B cell (primary cell): ENCODE data around the gene ZNF506. TPM values are rescaled to one million over a fixed set of nuclear protein-coding genes. Genes with fewer than 3 reads are reported as not detected.

Experiments used
- ATAC-seq: fragments of 200-7000 bp; cut with Tn5 transposase; one replicate; pipeline ENCODE4 v1.10.0; 2021; ENCODE audit warnings: low read depth, mild to moderate bottlenecking, moderate number of reproducible peaks, moderate library complexity
- CTCF ChIA-PET: fragments of 350-600 bp; sonication (Branson Sonifier 250); formaldehyde crosslinking; loops from one replicate; lab custom pipeline; 2021; ENCODE audit warnings: antibody characterized with exemption, inconsistent platforms; lab: Charles Lee
- POLR2A ChIA-PET: fragments of 350-600 bp; sonication (Branson Sonifier 250); formaldehyde crosslinking; loops from one replicate; lab custom pipeline; 2021; ENCODE audit warnings: antibody characterized with exemption; lab: Charles Lee
- DNase-seq: peaks from one replicate; pipeline ENCODE4 v3.0.0; 2013
- H2AFZ ChIP-seq: 2 replicates; pipeline ENCODE4 v1.6.1; 2012; ENCODE audit warnings: mild to moderate bottlenecking, low read depth, low read length; ENCODE audit not compliant: insufficient read depth, poor library complexity, severe bottlenecking
- H3K27ac ChIP-seq, 2 donors: 1 replicate in 1 of 2; 2 replicates in 1 of 2; pipeline ENCODE4 v1.5.1; 2012 to 2013; ENCODE audit warnings: low read length in 2 of 2, mild to moderate bottlenecking in 2 of 2, moderate library complexity in 1 of 2
- H3K27me3 ChIP-seq, 4 experiments: fragments of 200-600 bp in 1 of 4; sonication (generic) in 1 of 4; replicated peaks in 1 of 4; 1 replicate in 2 of 4; 2 replicates in 2 of 4; pipeline versions ENCODE4 v1.6.1 to v1.7.0; 2013 to 2016; ENCODE audit warnings: low read length in 3 of 4, mild to moderate bottlenecking in 2 of 4, mixed read lengths in 1 of 4, moderate library complexity in 1 of 4; ENCODE audit not compliant: insufficient read depth in 4 of 4, control insufficient read depth in 3 of 4; ENCODE audit errors: control extremely low read depth in 1 of 4
- H3K36me3 ChIP-seq, 2 experiments: replicated peaks in 1 of 2; 1 replicate in 1 of 2; 2 replicates in 1 of 2; pipeline versions ENCODE4 v1.6.1 to v1.7.1; 2013; ENCODE audit warnings: low read length in 1 of 2; ENCODE audit not compliant: insufficient read depth in 2 of 2, control insufficient read depth in 1 of 2; ENCODE audit errors: control extremely low read depth in 1 of 2, extremely low read depth in 1 of 2
- H3K4me1 ChIP-seq, 2 donors: fragments of 200-600 bp in 1 of 2; sonication (generic) in 1 of 2; 1 replicate in 1 of 2; 2 replicates in 1 of 2; pipeline versions ENCODE4 v1.5.1 to v1.6.1; 2013 to 2017; ENCODE audit warnings: low read length in 2 of 2; ENCODE audit not compliant: control insufficient read depth in 2 of 2, insufficient read depth in 2 of 2
- H3K4me2 ChIP-seq: replicated peaks from 2 replicates; pipeline ENCODE3; 2012; ENCODE audit warnings: mild to moderate bottlenecking, low read depth, low read length; ENCODE audit not compliant: poor library complexity, severe bottlenecking
- H3K4me3 ChIP-seq, 5 experiments: fragments of 200-600 bp in 1 of 5; sonication (generic) in 1 of 5; 1 replicate in 3 of 5; 2 replicates in 2 of 5; pipeline versions ENCODE4 v1.5.1 to v1.7.0; 2011 to 2016; ENCODE audit warnings: low read length in 4 of 5, mild to moderate bottlenecking in 4 of 5, low read depth in 2 of 5, control low read depth in 1 of 5, moderate library complexity in 1 of 5; ENCODE audit not compliant: insufficient read depth in 1 of 5; ENCODE audit errors: control extremely low read depth in 1 of 5, extremely low read depth in 1 of 5
- H3K79me2 ChIP-seq: fragments of 200-600 bp; sonication (generic); one replicate; pipeline ENCODE4 v1.6.0; 2016; ENCODE audit warnings: low read length; ENCODE audit not compliant: control insufficient read depth, insufficient read depth
- H3K9ac ChIP-seq: fragments of 200-600 bp; sonication (generic); 2 replicates; pipeline ENCODE4 v1.6.1; 2017; ENCODE audit warnings: mild to moderate bottlenecking, low read length, moderate library complexity
- H3K9me3 ChIP-seq, 3 donors: one replicate each; pipeline versions ENCODE4 v1.6.1 to v1.7.1; 2013; ENCODE audit warnings: low read length in 2 of 3; ENCODE audit not compliant: control insufficient read depth in 2 of 3, insufficient read depth in 1 of 3; ENCODE audit errors: control extremely low read depth in 1 of 3
- H4K20me1 ChIP-seq: 2 replicates; pipeline ENCODE4 v1.6.0; 2012; ENCODE audit warnings: mild to moderate bottlenecking, low read length; ENCODE audit not compliant: insufficient read depth, control insufficient read depth, poor library complexity, severe bottlenecking
- H3K27ac Mint-ChIP-seq: one replicate; pipeline ENCODE4 v1.8.0; 2021; ENCODE audit warnings: mixed read lengths
- H3K27me3 Mint-ChIP-seq: one replicate; pipeline ENCODE4 v1.8.0; 2021; ENCODE audit warnings: mixed read lengths
- H3K4me1 Mint-ChIP-seq: one replicate; pipeline ENCODE4 v1.8.0; 2021; ENCODE audit warnings: mixed read lengths
- H3K4me3 Mint-ChIP-seq: one replicate; pipeline ENCODE4 v1.8.0; 2021; ENCODE audit warnings: mixed read lengths
- H3K9me3 Mint-ChIP-seq: one replicate; pipeline ENCODE4 v1.8.0; 2022; ENCODE audit warnings: mixed read lengths; ENCODE audit not compliant: insufficient read depth
- CTCF ChIP-seq: fragments of 200-600 bp; IDR thresholded peaks from one replicate; pipeline ENCODE4 v1.8.0; 2022; ENCODE audit warnings: antibody characterized with exemption, mild to moderate bottlenecking
- EZH2 ChIP-seq: IDR thresholded peaks from 2 replicates; pipeline ENCODE4 v1.6.1; 2012; ENCODE audit warnings: borderline replicate concordance, low read depth, mild to moderate bottlenecking, moderate library complexity, low read length; ENCODE audit not compliant: insufficient read depth, poor library complexity, severe bottlenecking
- WGBS: methylation state at CpG from one replicate; pipeline ENCODE4 v1.1.5; 2013; ENCODE audit warnings: missing lambda C conversion rate; ENCODE audit not compliant: insufficient coverage; 5-methylcytosine and 5-hydroxymethylcytosine counted together
- intact Hi-C: fragments of 100-400 bp; cut with micrococcal nuclease; formaldehyde crosslinking; loops from one replicate; pipeline ENCODE4 v1.10.0; 2022
- polyA plus RNA-seq: library from polyadenylated mRNA; depleted of rRNA; stranded (reverse); fragments of >200 nt; gene quantifications from 2 replicates; pipeline ENCODE4 v1.2.3, GENCODE V29; 2012
- total RNA-seq, 2 donors: library from RNA; stranded (reverse); fragments of 120-200 nt in 1 of 2; gene quantifications; 1 replicate in 1 of 2; 2 replicates in 1 of 2; pipeline versions ENCODE4 v1.2.3 to v1.2.4, GENCODE V29; 2013 to 2022

ZNF506 gene
- total and polyA plus RNA-seq, 2 donors (not counting 1 experiment from before 2014, with no cell fraction given), result 25.6 to 67.6 TPM

GRCh38 chr19:19849056-19849455 lies 27.5 kb upstream of the ZNF506 start:
- peaks cover 6 to 20% of the 10 kb centered on the region in 2 donors for H3K4me1 ChIP-seq
- TF ChIP-seq EZH2 (no peak), CTCF (no peak)
- no peak overlapping the region for H3K4me3 ChIP-seq
- peak overlapping the region; percentile 38 for H3K4me2 ChIP-seq
- H3K36me3 ChIP-seq, result no peaks in the 10 kb centered on the region
- Mint-ChIP-seq H3K4me1 (peaks cover 18% of the 10 kb centered on the region), H3K27ac (no peak overlapping the region), H3K27me3 (no peaks in the 10 kb centered on the region), H3K4me3 (peak overlapping the region; percentile 39), H3K9me3 (peaks cover 1% of the 10 kb centered on the region)
- no peaks in the 10 kb centered on the region for H4K20me1 ChIP-seq
- peak overlapping the region; percentile 5 for H2AFZ ChIP-seq
- CTCF ChIA-PET, result interaction anchor here (1.2 kb wide), 1 partner anchor 11 kb away, joined by 4 read pairs; no protein-coding TSS in a partner anchor
- no peak overlapping the region for H3K9ac ChIP-seq
- peak; percentile 38 for DNase-seq
- H3K79me2 ChIP-seq, result no peaks in the 10 kb centered on the region
- no peaks in the 10 kb centered on the region for H3K27me3 ChIP-seq
- 20% methylated on average over 1 of the region's 6 CpGs for WGBS
- peaks cover 4 to 29% (median 4%) of the 10 kb centered on the region in 3 donors for H3K9me3 ChIP-seq
- intact Hi-C loops, result no loop called here
- H3K27ac ChIP-seq, result peak overlapping the region; percentile 41 to 53
- peak; percentile 43 for ATAC-seq
- POLR2A ChIA-PET, result interaction anchor here (0.6 to 0.8 kb wide), 3 partner anchors 17 to 220 kb away, joined by 3 read pairs; partner anchors contain the start of gene ZNF253

GRCh38 chr19:19847781-19848180 lies 26.2 kb upstream of the ZNF506 start:
- ATAC-seq, result no peak

More at GRCh38 chr19:19847781-19848180, 26.2 kb upstream of the ZNF506 start:
- Histone ChIP-seq H3K36me3 (no peaks in the 10 kb centered on the region), H3K27ac (no peak overlapping the region), H3K9ac (no peak overlapping the region), H3K27me3 (no peaks in the 10 kb centered on the region), H4K20me1 (no peaks in the 10 kb centered on the region), H3K9me3 (peaks cover 2 to 39% (median 11%) of the 10 kb centered on the region in 3 donors), H2AFZ (no peak overlapping the region), H3K79me2 (no peaks in the 10 kb centered on the region), H3K4me1 (peaks cover 6 to 20% of the 10 kb centered on the region in 2 donors), H3K4me2 (no peak overlapping the region), H3K4me3 (no peak overlapping the region)
- intact Hi-C loops, result no loop called here
- CTCF ChIA-PET, result no interaction called here
- POLR2A ChIA-PET, result interaction anchor here (1.2 kb wide), 1 partner anchor 18 kb away, joined by 3 read pairs; the partner anchor contains the start of gene ZNF253
- H3K4me3 Mint-ChIP-seq, result no peak overlapping the region
- no peaks in the 10 kb centered on the region for H3K27me3 Mint-ChIP-seq
- TF ChIP-seq CTCF (no peak), EZH2 (no peak)
- 98% methylated on average over 8 of the region's 12 CpGs for WGBS
- H3K4me1 Mint-ChIP-seq, result peaks cover 18% of the 10 kb centered on the region
- peaks cover 1% of the 10 kb centered on the region for H3K9me3 Mint-ChIP-seq
- H3K27ac Mint-ChIP-seq, result no peak overlapping the region
- no peak for DNase-seq
